ENCODE results near the gene TSHR. TPM values are rescaled to one million over a fixed set of nuclear protein-coding genes. Genes with fewer than 3 reads are reported as not detected.

TSHR gene
- total and polyA plus RNA-seq, 2 of the 4 experiments (the other 2 are of a cell fraction): not detected

- no TSS peak for BruUV-seq (replicated peaks)
- Histone ChIP-seq H3K4me3 (ENCODE audit: insufficient read depth, low read depth, low read length) (no peak overlapping the region), H2BK120ac (ENCODE audit: low read depth, low read length) (no peak overlapping the region), H3K9me3 (ENCODE audit: control insufficient read depth, insufficient read depth, low read length) (no peaks in the 10 kb centered on the region), H3K18ac (ENCODE audit: low read depth, low read length) (no peak overlapping the region), H2AFZ (replicated peaks; ENCODE audit: low read length, poor library complexity) (no peak overlapping the region), H3K9me1 (ENCODE audit: insufficient read depth, low read length) (no peaks in the 10 kb centered on the region), H3K4me1 (ENCODE audit: control insufficient read depth, insufficient read depth, low read length) (no peaks in the 10 kb centered on the region; the same call in 1 of the 2 replicates), H2AK5ac (ENCODE audit: low read depth, low read length) (no peak overlapping the region), H2AK9ac (replicated peaks; ENCODE audit: low read depth, low read length, poor library complexity) (no peak overlapping the region), H2BK15ac (ENCODE audit: low read depth, low read length) (no peak overlapping the region), H3K56ac (ENCODE audit: extremely low read depth, insufficient read depth, low read length) (no peak overlapping the region), H4K20me1 (ENCODE audit: insufficient read depth, low read length) (no peaks in the 10 kb centered on the region), H3K9ac (ENCODE audit: low read depth, low read length) (no peak overlapping the region), H4K5ac (ENCODE audit: low read depth, low read length) (no peak overlapping the region), H4K8ac (ENCODE audit: low read depth in 2 of 2, low read length in 2 of 2) (no peak overlapping the region), H3K79me1 (ENCODE audit: low read depth in 1 of 2, low read length in 2 of 2) (peaks cover under 1% of the 10 kb centered on the region in 2 experiments; a peak in 2 of 4 replicates), H2BK20ac (ENCODE audit: low read depth, low read length) (no peak overlapping the region), H3K36me3 (ENCODE audit: control insufficient read depth, insufficient read depth, low read length) (no peaks in the 10 kb centered on the region), H3K4me2 (ENCODE audit: low read depth, low read length) (no peak overlapping the region), H4K91ac (ENCODE audit: insufficient read depth, low read depth, low read length) (no peak overlapping the region), H3K27me3 (ENCODE audit: control insufficient read depth, insufficient read depth, low read length) (no peaks in the 10 kb centered on the region), H3K14ac (replicated peaks; ENCODE audit: low read depth, low read length) (no peak overlapping the region), H3K23ac (ENCODE audit: low read depth, low read length) (no peak overlapping the region), H3K4ac (ENCODE audit: low read depth, low read length) (no peak overlapping the region), H2BK5ac (ENCODE audit: low read depth, low read length, poor library complexity, severe bottlenecking) (no peak overlapping the region), H3K27ac (ENCODE audit: insufficient read depth, low read length) (no peak overlapping the region)
- in situ Hi-C loops (cut with MboI; ENCODE audit: low sequenced_read_pairs) (no loop called here), intact Hi-C loops (cut with micrococcal nuclease) (no loop called here), dilution Hi-C loops (cut with HindIII; ENCODE audit: low sequenced_read_pairs, unreplicated experiment) (no loop called here)
- no peak for ATAC-seq (ENCODE audit: low read depth)
- 0 out of 2 replicates have a peak, but pooled peaks have one; percentile 25 for TF ChIP-seq FOS (IDR thresholded peaks at IDR 0.05; ENCODE audit: low read depth, low read length)
- TF ChIP-seq, protein P1, sequence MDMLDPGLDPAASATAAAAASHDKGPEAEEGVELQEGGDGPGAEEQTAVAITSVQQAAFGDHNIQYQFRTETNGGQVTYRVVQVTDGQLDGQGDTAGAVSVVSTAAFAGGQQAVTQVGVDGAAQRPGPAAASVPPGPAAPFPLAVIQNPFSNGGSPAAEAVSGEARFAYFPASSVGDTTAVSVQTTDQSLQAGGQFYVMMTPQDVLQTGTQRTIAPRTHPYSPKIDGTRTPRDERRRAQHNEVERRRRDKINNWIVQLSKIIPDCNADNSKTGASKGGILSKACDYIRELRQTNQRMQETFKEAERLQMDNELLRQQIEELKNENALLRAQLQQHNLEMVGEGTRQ (IDR thresholded peaks at IDR 0.05; ENCODE audit: low read depth, low read length): no peak
- CTCF ChIA-PET: no interaction called here
- POLR2A ChIA-PET (ENCODE audit: unreplicated experiment): no interaction called here
- DNase-seq: peak; percentile 52
- no CpG with 5 or more reads among the region's 1 CpG for WGBS, 2 experiments (ENCODE audit: extremely low coverage in 2 of 2, insufficient read length in 1 of 2)
Measured at GRCh38 chr14:80946187-80946586, 9.2 kb upstream of the TSHR start.
